CD8-positive, alpha-beta memory T cell (primary cell): Measurements from ENCODE around the gene ADGRG1. TPM values are rescaled to one million over a fixed set of nuclear protein-coding genes. Genes with fewer than 3 reads are reported as not detected.
A peak's percentile ranks its signal among the peaks of the same experiment; 100 is the strongest.

Experiments used
- CTCF ChIA-PET: fragments of 350-600 bp; sonication (Branson Sonifier 250); formaldehyde crosslinking; loops from one replicate; lab custom pipeline; 2021; ENCODE audit warnings: antibody characterized with exemption; lab: Charles Lee
- POLR2A ChIA-PET: fragments of 350-600 bp; sonication (Branson Sonifier 250); formaldehyde crosslinking; loops from one replicate; lab custom pipeline; 2021; ENCODE audit warnings: antibody characterized with exemption; lab: Charles Lee
- DNase-seq, 5 donors: peaks; one replicate each; pipeline versions ENCODE4 v3.0.0 to v3.0.0-alpha.2; 2020 to 2022; ENCODE audit warnings: mixed read lengths in 1 of 5
- H3K27ac ChIP-seq: one replicate; pipeline ENCODE4 v1.7.0; 2013; ENCODE audit warnings: low read depth, mild to moderate bottlenecking, low read length, moderate library complexity
- H3K27me3 ChIP-seq: 2 replicates; pipeline ENCODE4 v1.7.0; 2013; ENCODE audit warnings: low read length, mild to moderate bottlenecking; ENCODE audit not compliant: insufficient read depth, poor library complexity, severe bottlenecking
- H3K36me3 ChIP-seq: 2 replicates; pipeline ENCODE4 v1.7.0; 2013; ENCODE audit warnings: mild to moderate bottlenecking, low read length, moderate library complexity; ENCODE audit not compliant: insufficient read depth
- H3K4me1 ChIP-seq: 2 replicates; pipeline ENCODE4 v1.7.0; 2013; ENCODE audit warnings: mild to moderate bottlenecking, low read length, moderate library complexity; ENCODE audit not compliant: insufficient read depth
- H3K4me3 ChIP-seq: 2 replicates; pipeline ENCODE4 v1.7.0; 2013; ENCODE audit warnings: mild to moderate bottlenecking, low read length
- H3K9me3 ChIP-seq: 2 replicates; pipeline ENCODE4 v1.7.0; 2013; ENCODE audit warnings: mild to moderate bottlenecking, low read length
- H3K27ac Mint-ChIP-seq, 8 donors: one replicate each; pipeline ENCODE4 v1.8.0; 2020 to 2021; ENCODE audit warnings: mixed read lengths in 8 of 8, mild to moderate bottlenecking in 6 of 8, inconsistent platforms in 3 of 8, moderate library complexity in 3 of 8
- H3K27me3 Mint-ChIP-seq, 2 donors: one replicate each; pipeline ENCODE4 v1.8.0; 2020 to 2021; ENCODE audit warnings: mixed read lengths in 2 of 2, mild to moderate bottlenecking in 1 of 2, moderate library complexity in 1 of 2
- H3K36me3 Mint-ChIP-seq, 3 donors: one replicate each; pipeline ENCODE4 v1.8.0; 2020 to 2021; ENCODE audit warnings: mixed read lengths in 3 of 3, inconsistent platforms in 1 of 3, mild to moderate bottlenecking in 1 of 3
- H3K4me1 Mint-ChIP-seq, 3 donors: one replicate each; pipeline ENCODE4 v1.8.0; 2020 to 2021; ENCODE audit warnings: mixed read lengths in 3 of 3, inconsistent platforms in 1 of 3, mild to moderate bottlenecking in 1 of 3
- H3K4me3 Mint-ChIP-seq, 7 donors: one replicate each; pipeline ENCODE4 v1.8.0; 2020 to 2021; ENCODE audit warnings: mixed read lengths in 7 of 7, mild to moderate bottlenecking in 6 of 7, moderate library complexity in 4 of 7, inconsistent platforms in 2 of 7
- H3K9me3 Mint-ChIP-seq, 5 donors: one replicate each; pipeline ENCODE4 v1.8.0; 2020 to 2022; ENCODE audit warnings: mixed read lengths in 5 of 5, mild to moderate bottlenecking in 3 of 5, moderate library complexity in 2 of 5, inconsistent platforms in 1 of 5
- polyA plus RNA-seq: library from polyadenylated mRNA; unstranded; fragments of 300-500 nt; fragmentation: Illumina TruSeq; gene quantifications from one replicate; pipeline ENCODE4 v1.2.3, GENCODE V29; 2021
- total RNA-seq, 2 experiments: library from RNA; stranded (reverse); gene quantifications; one replicate each; pipeline ENCODE4 v1.2.3, GENCODE V29; 2021

ADGRG1 gene
- total and polyA plus RNA-seq, 3 experiments from 2014 or later = 25.8 to 51.9 (median 29.8) TPM

DNA sequence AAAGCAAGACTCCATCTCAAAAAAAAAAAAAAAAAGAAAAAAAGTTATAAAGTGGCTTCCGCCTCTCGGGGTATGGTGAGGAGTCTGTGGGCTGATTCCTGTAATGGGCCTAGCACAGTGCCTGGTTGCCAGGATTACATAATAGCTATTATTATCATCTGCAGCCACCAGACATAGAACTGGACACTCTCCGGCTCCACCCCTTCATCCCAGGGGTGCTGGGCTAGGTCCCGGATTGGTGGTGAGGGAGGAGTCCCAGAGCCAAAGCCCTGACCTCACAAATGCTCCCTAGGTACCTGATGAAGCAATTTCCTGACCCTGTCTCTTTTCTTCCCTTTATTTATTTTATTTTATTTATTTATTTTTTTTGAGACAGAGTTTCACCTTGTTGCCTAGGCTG is 11.6 kb upstream of the ADGRG1 start:
- POLR2A ChIA-PET = no interaction called here
- no peak overlapping the region for H3K27ac Mint-ChIP-seq
- H3K4me3 ChIP-seq = no peak overlapping the region
- no peaks in the 10 kb centered on the region for H3K9me3 Mint-ChIP-seq
- H3K27ac ChIP-seq = no peak overlapping the region
- no peak overlapping the region for H3K4me3 Mint-ChIP-seq
- no peaks in the 10 kb centered on the region for H3K9me3 ChIP-seq
- no peaks in the 10 kb centered on the region for H3K36me3 ChIP-seq
- H3K36me3 Mint-ChIP-seq = peaks cover 0 to 5% (median 0%) of the 10 kb centered on the region in 3 donors
- H3K27me3 ChIP-seq = no peaks in the 10 kb centered on the region
- H3K27me3 Mint-ChIP-seq = no peaks in the 10 kb centered on the region
- CTCF ChIA-PET = interaction anchor here (1.2 to 2.9 kb wide), 3 partner anchors 15 to 40 kb away, joined by 6 to 13 read pairs (median 6); no protein-coding TSS in a partner anchor
- H3K4me1 ChIP-seq = peaks cover 8% of the 10 kb centered on the region
- peaks cover 31 to 55% (median 34%) of the 10 kb centered on the region in 3 donors for H3K4me1 Mint-ChIP-seq
- DNase-seq = peak in 1 of 5 donors; percentile 8

GRCh38 chr16:57617604-57618111 is 10.8 kb upstream of the ADGRG1 start:
- Histone ChIP-seq H3K4me3 (no peak overlapping the region), H3K36me3 (no peaks in the 10 kb centered on the region), H3K27ac (no peak overlapping the region), H3K4me1 (peaks cover 8% of the 10 kb centered on the region), H3K27me3 (no peaks in the 10 kb centered on the region), H3K9me3 (no peaks in the 10 kb centered on the region)
- ChIA-PET CTCF (interaction anchor here (1.0 to 2.5 kb wide), 4 partner anchors 9 to 32 kb away, joined by 3 to 6 read pairs (median 4); no protein-coding TSS in a partner anchor), POLR2A (no interaction called here)
- no peaks in the 10 kb centered on the region for H3K9me3 Mint-ChIP-seq
- peak overlapping the region in 1 of 8 donors; percentile 47 for H3K27ac Mint-ChIP-seq
- H3K27me3 Mint-ChIP-seq = no peaks in the 10 kb centered on the region
- peak in 1 of 5 donors; percentile 46 for DNase-seq
- H3K36me3 Mint-ChIP-seq = peaks cover 0 to 5% (median 0%) of the 10 kb centered on the region in 3 donors
- H3K4me3 Mint-ChIP-seq = no peak overlapping the region
- peaks cover 31 to 51% (median 32%) of the 10 kb centered on the region in 3 donors for H3K4me1 Mint-ChIP-seq

GRCh38 chr16:57618296-57619132 is 9.9 kb upstream of the ADGRG1 start:
- Mint-ChIP-seq H3K36me3 (peaks cover 0 to 3% (median 0%) of the 10 kb centered on the region in 3 donors), H3K9me3 (no peaks in the 10 kb centered on the region), H3K4me3 (no peak overlapping the region), H3K4me1 (peaks cover 29 to 47% (median 30%) of the 10 kb centered on the region in 3 donors), H3K27me3 (no peaks in the 10 kb centered on the region), H3K27ac (peak overlapping the region in 2 of 8 donors; percentile 55 to 70)
- Histone ChIP-seq H3K4me3 (no peak overlapping the region), H3K27ac (no peak overlapping the region), H3K9me3 (no peaks in the 10 kb centered on the region), H3K36me3 (no peaks in the 10 kb centered on the region), H3K27me3 (no peaks in the 10 kb centered on the region), H3K4me1 (peaks cover 8% of the 10 kb centered on the region)
- ChIA-PET CTCF (interaction anchor here (1.0 to 2.5 kb wide), 4 partner anchors 10 to 31 kb away, joined by 3 to 6 read pairs (median 3); no protein-coding TSS in a partner anchor), POLR2A (no interaction called here)
- peak in 1 of 5 donors; percentile 16 for DNase-seq

- Mint-ChIP-seq H3K4me3 (no peak overlapping the region), H3K9me3 (no peaks in the 10 kb centered on the region), H3K27me3 (no peaks in the 10 kb centered on the region), H3K36me3 (peaks cover 0 to 1% (median 0%) of the 10 kb centered on the region in 3 donors), H3K27ac (peak overlapping the region in 4 of 8 donors; percentile 11 to 70 (median 31)), H3K4me1 (peaks cover 22 to 40% (median 23%) of the 10 kb centered on the region in 3 donors)
- peaks cover 8% of the 10 kb centered on the region for H3K4me1 ChIP-seq
- H3K36me3 ChIP-seq = no peaks in the 10 kb centered on the region
- no peak overlapping the region for H3K27ac ChIP-seq
- no peaks in the 10 kb centered on the region for H3K27me3 ChIP-seq
- ChIA-PET CTCF (interaction anchor here (1.6 kb wide), 1 partner anchor 28 kb away, joined by 3 read pairs; no protein-coding TSS in a partner anchor), POLR2A (no interaction called here)
- no peaks in the 10 kb centered on the region for H3K9me3 ChIP-seq
- H3K4me3 ChIP-seq = no peak overlapping the region
- DNase-seq = peak in 1 of 5 donors; percentile 30
Observed at GRCh38 chr16:57619133-57619605, 9.3 kb upstream of the ADGRG1 start.

DNA sequence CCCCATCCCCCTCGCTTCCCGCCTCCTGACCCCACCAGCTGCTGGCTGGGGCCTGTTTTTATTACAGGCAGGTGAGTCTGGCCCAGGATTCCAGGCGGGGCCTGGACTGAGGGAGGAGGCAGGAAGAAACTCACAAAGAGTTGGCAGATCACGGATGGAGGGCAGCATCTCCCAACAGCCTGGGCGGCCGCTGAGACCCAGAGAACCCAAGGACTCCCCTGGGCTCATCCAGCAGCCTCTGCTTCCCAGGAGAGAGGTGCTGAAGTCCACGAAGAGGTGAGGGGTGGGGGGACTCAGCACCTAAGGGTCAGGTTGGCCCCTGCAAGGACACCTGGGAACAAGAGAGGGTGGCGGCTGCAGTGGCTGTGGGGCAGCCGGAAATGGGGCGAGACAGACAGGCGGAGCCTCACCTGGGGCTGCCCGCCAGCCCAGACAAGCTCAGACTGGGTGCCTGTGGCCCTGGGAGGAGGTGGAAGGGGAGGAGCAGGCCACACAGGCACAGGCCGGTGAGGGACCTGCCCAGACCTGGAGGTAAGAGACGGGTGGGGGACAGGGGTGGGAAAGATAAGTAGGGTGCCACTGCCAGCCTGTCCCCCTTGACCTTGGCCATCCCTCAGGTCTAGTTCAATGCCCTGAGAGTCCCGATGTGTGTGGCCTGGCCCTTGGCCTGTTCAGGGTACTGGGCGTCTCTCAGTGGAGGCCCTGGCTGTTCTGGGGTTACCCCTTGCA is 8.7 kb upstream of the ADGRG1 start:
- H3K4me3 Mint-ChIP-seq = no peak overlapping the region
- no peaks in the 10 kb centered on the region for H3K27me3 Mint-ChIP-seq
- Histone ChIP-seq H3K9me3 (no peaks in the 10 kb centered on the region), H3K4me1 (peaks cover 8% of the 10 kb centered on the region), H3K27ac (no peak overlapping the region), H3K36me3 (no peaks in the 10 kb centered on the region), H3K4me3 (no peak overlapping the region), H3K27me3 (no peaks in the 10 kb centered on the region)
- H3K36me3 Mint-ChIP-seq = peaks cover 0 to under 1% (median 0%) of the 10 kb centered on the region in 3 donors
- ChIA-PET CTCF (interaction anchor here (0.9 to 1.8 kb wide), 3 partner anchors 10 to 43 kb away, joined by 3 to 9 read pairs (median 3); no protein-coding TSS in a partner anchor), POLR2A (no interaction called here)
- H3K27ac Mint-ChIP-seq = peak overlapping the region in 3 of 8 donors; percentile 11 to 87 (median 12)
- peaks cover 18 to 34% (median 19%) of the 10 kb centered on the region in 3 donors for H3K4me1 Mint-ChIP-seq
- no peaks in the 10 kb centered on the region for H3K9me3 Mint-ChIP-seq
- peak in 1 of 5 donors; percentile 45 for DNase-seq

DNA sequence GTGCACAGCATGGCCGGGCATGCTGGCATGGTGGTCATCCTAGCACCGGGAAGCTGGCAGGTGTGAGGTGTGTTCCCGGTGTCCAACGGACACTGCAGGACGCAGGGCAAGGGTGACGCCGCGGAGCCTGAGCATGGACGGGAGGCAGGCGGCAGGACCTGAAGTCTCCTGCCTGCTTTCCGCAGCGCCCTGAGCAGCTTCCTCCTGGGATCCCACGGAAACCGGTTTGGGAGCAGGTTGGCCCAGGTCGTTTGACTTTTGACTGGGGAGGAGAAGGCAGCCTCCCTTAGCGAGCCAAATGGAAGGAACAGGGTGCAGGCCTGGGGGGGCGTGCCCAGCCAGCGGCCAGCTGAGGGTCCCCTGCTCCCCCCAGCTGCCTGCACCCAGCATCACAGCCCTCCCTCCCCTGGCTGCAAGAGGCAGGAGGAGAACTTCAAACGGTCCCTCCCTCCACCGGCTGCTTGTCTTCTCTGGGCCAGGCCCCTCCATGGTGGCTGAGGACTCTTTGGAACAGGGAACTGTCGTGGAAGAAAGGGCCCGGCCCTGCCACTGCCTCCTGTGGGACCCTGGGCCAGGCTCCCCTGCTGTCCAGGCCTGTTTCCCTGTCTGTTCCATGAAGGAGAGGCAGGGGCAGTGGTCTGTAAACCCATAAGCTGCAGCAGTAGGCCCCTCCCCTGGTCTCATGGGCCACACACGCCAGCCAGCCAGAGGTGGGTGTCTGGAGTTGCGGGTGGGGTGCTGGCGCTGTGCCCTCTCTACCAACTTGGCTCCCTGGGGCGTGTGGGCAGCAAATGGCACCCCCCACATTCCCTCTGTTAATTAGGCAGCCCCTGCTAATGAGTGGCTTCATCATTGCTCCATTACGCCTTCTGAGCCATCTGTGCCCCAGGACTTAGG is 7.8 kb upstream of the ADGRG1 start:
- peaks cover 0 to 1% of the 10 kb centered on the region in 2 donors for H3K27me3 Mint-ChIP-seq
- ChIA-PET POLR2A (no interaction called here), CTCF (interaction anchor here (0.6 to 1.8 kb wide), 4 partner anchors 11 to 134 kb away, joined by 3 to 9 read pairs (median 4); no protein-coding TSS in a partner anchor)
- Histone ChIP-seq H3K36me3 (no peaks in the 10 kb centered on the region), H3K27ac (no peak overlapping the region), H3K27me3 (no peaks in the 10 kb centered on the region), H3K9me3 (no peaks in the 10 kb centered on the region), H3K4me1 (peaks cover 8% of the 10 kb centered on the region), H3K4me3 (no peak overlapping the region)
- H3K36me3 Mint-ChIP-seq = no peaks in the 10 kb centered on the region
- H3K27ac Mint-ChIP-seq = no peak overlapping the region
- DNase-seq = peak in 1 of 5 donors; percentile 25
- no peaks in the 10 kb centered on the region for H3K9me3 Mint-ChIP-seq
- peaks cover 12 to 31% (median 14%) of the 10 kb centered on the region in 3 donors for H3K4me1 Mint-ChIP-seq
- H3K4me3 Mint-ChIP-seq = no peak overlapping the region
